HEK293 (cell line): ENCODE results near the gene GRIK4.

ENCODE experiments used
- CTCF ChIA-PET: fragments of 350-600 bp; formaldehyde crosslinking; extraction: SDS; loops from one replicate; lab custom pipeline; 2021; ENCODE audit warnings: antibody characterized with exemption; lab: Yijun Ruan, JAX
- POLR2A ChIA-PET: fragments of 300-600 bp; formaldehyde crosslinking; extraction: SDS; loops from one replicate; lab custom pipeline; 2020; ENCODE audit warnings: antibody characterized with exemption, inconsistent platforms; lab: Yijun Ruan, JAX
- H3K27ac ChIP-seq: fragments of 200-500 bp; sonication (Bioruptor generic); 2 replicates; pipeline ENCODE4 v1.5.1; 2014; ENCODE audit warnings: low read depth, low read length, control low read depth, inconsistent platforms; ENCODE audit errors: extremely low read depth
- H3K36me3 ChIP-seq, 2 experiments: fragments of 200-500 bp in 1 of 2; sonication (Bioruptor generic) in 1 of 2; 1 replicate in 1 of 2; 2 replicates in 1 of 2; pipeline ENCODE4 v1.5.1; 2014 to 2017; ENCODE audit warnings: inconsistent platforms in 2 of 2, low read length in 2 of 2; ENCODE audit not compliant: control insufficient read depth in 2 of 2, insufficient read depth in 1 of 2
- H3K4me1 ChIP-seq: fragments of 200-500 bp; sonication (Bioruptor generic); 2 replicates; pipeline ENCODE4 v1.5.1; 2014; ENCODE audit warnings: mild to moderate bottlenecking, low read length, inconsistent platforms; ENCODE audit not compliant: control insufficient read depth, insufficient read depth
- H3K4me3 ChIP-seq: 2 replicates; pipeline ENCODE4 v1.5.1; 2011; ENCODE audit warnings: low read depth, mild to moderate bottlenecking, control low read depth, low read length, moderate library complexity
- H3K9me3 ChIP-seq: fragments of 200-500 bp; sonication (Bioruptor generic); 2 replicates; pipeline ENCODE4 v1.5.1; 2014; ENCODE audit warnings: low read depth, low read length, inconsistent platforms; ENCODE audit not compliant: control insufficient read depth, insufficient read depth
- ATF2 ChIP-seq: fragments of 450-650 bp; formaldehyde crosslinking; IDR thresholded peaks from 2 replicates; pipeline ENCODE4 v1.5.1; 2016; ENCODE audit warnings: missing biosample characterization, missing genetic modification characterization, low read depth
- EGR2 ChIP-seq: fragments of 450-650 bp; formaldehyde crosslinking; IDR thresholded peaks from 2 replicates; pipeline ENCODE4 v1.5.1; 2016; ENCODE audit warnings: low read depth, missing biosample characterization, missing genetic modification characterization
- ELK4 ChIP-seq: IDR thresholded peaks from 2 replicates; pipeline ENCODE4 v1.6.1; 2011; ENCODE audit warnings: mild to moderate bottlenecking, low read depth, low read length, borderline replicate concordance
- HOXC10 ChIP-seq: sonication (generic); formaldehyde crosslinking; IDR thresholded peaks from 2 replicates; pipeline ENCODE4 v1.8.1; 2023; ENCODE audit warnings: mild to moderate bottlenecking, missing genetic modification reagents
- PRDM4 ChIP-seq: fragments of 450-650 bp; formaldehyde crosslinking; IDR thresholded peaks from 2 replicates; pipeline ENCODE4 v1.5.1; 2017; ENCODE audit warnings: missing biosample characterization, missing genetic modification characterization
- ZBTB26 ChIP-seq: fragments of 450-650 bp; formaldehyde crosslinking; optimal IDR thresholded peaks from 2 replicates; pipeline ENCODE3; 2016; ENCODE audit warnings: missing biosample characterization, mild to moderate bottlenecking, missing genetic modification characterization
- ZBTB8A ChIP-seq: fragments of 450-650 bp; formaldehyde crosslinking; IDR thresholded peaks from 2 replicates; pipeline ENCODE4 v1.5.1; 2016; ENCODE audit warnings: missing biosample characterization, missing genetic modification characterization
- ZNF157 ChIP-seq: fragments of 450-650 bp; formaldehyde crosslinking; IDR thresholded peaks from 2 replicates; pipeline ENCODE4 v1.5.1; 2016; ENCODE audit warnings: missing biosample characterization, missing genetic modification characterization
- ZNF174 ChIP-seq: fragments of 450-650 bp; formaldehyde crosslinking; IDR thresholded peaks from 2 replicates; pipeline ENCODE4 v1.5.0; 2017; ENCODE audit warnings: missing biosample characterization, mild to moderate bottlenecking, missing genetic modification characterization
- ZNF211 ChIP-seq: fragments of 450-650 bp; formaldehyde crosslinking; IDR thresholded peaks from 2 replicates; pipeline ENCODE4 v1.5.1; 2016; ENCODE audit warnings: low read depth, missing biosample characterization, missing genetic modification characterization
- ZNF311 ChIP-seq: fragments of 450-650 bp; formaldehyde crosslinking; IDR thresholded peaks from 2 replicates; pipeline ENCODE4 v1.5.1; 2017; ENCODE audit warnings: missing biosample characterization, missing genetic modification characterization, borderline replicate concordance
- ZNF341 ChIP-seq: fragments of 450-650 bp; formaldehyde crosslinking; IDR thresholded peaks from 2 replicates; pipeline ENCODE4; 2016; ENCODE audit warnings: low read depth, missing biosample characterization, missing genetic modification characterization
- ZNF354C ChIP-seq: fragments of 450-650 bp; formaldehyde crosslinking; IDR thresholded peaks from 2 replicates; pipeline ENCODE4 v1.5.1; 2016; ENCODE audit warnings: missing biosample characterization, missing genetic modification characterization, low read depth, borderline replicate concordance
- ZNF600 ChIP-seq: fragments of 450-650 bp; formaldehyde crosslinking; IDR thresholded peaks from 2 replicates; pipeline ENCODE4 v1.5.1; 2016; ENCODE audit warnings: missing biosample characterization, missing genetic modification characterization
- ZNF645 ChIP-seq: fragments of 450-650 bp; formaldehyde crosslinking; IDR thresholded peaks from 2 replicates; pipeline ENCODE4; 2016; ENCODE audit warnings: missing biosample characterization, missing genetic modification characterization

Gene GRIK4

GRCh38 chr11:120676991-120677390 is 165.4 kb downstream of the GRIK4 start:
- CTCF ChIA-PET, result interaction anchor here (0.8 to 1.2 kb wide), 2 partner anchors 10 to 377 kb away, joined by 3 read pairs; no protein-coding TSS in a partner anchor
- H3K36me3 ChIP-seq, result no peaks in the 10 kb centered on the region
- TF ChIP-seq ZBTB8A (tag by site-specific recombination) (no peak), PRDM4 (tag by site-specific recombination) (no peak), ELK4 (no peak), ZBTB26 (tag by site-specific recombination) (no peak), ZNF211 (no peak), ZNF311 (no peak), EGR2 (no peak), ZNF600 (tag by site-specific recombination) (no peak), ZNF354C (tag by site-specific recombination) (no peak), ZNF157 (tag by site-specific recombination) (no peak)
- TF ChIP-seq, all 188 proteins: peak for 0

GRCh38 chr11:120680322-120680721 is 168.8 kb downstream of the GRIK4 start:
- Histone ChIP-seq H3K4me1 (no peaks in the 10 kb centered on the region), H3K27ac (no peak overlapping the region), H3K4me3 (no peak overlapping the region), H3K9me3 (no peaks in the 10 kb centered on the region)
- ChIA-PET CTCF (interaction anchor here (1.6 kb wide), 1 partner anchor 249 kb away, joined by 4 read pairs; no protein-coding TSS in a partner anchor), POLR2A (no interaction called here)
- TF ChIP-seq ATF2 (tag by site-specific recombination), result no peak
- TF ChIP-seq ZNF341 (tag by site-specific recombination), result no peak
- TF ChIP-seq HOXC10 (CRISPR knock-in tag), result no peak
- TF ChIP-seq ZNF645, result no peak
- TF ChIP-seq ZNF174, result no peak
- TF ChIP-seq, all 188 proteins: peak for 0
- no peaks in the 10 kb centered on the region for H3K36me3 ChIP-seq

More at GRCh38 chr11:120676991-120677390, 165.4 kb downstream of the GRIK4 start:
- no peaks in the 10 kb centered on the region for H3K9me3 ChIP-seq
- POLR2A ChIA-PET, result no interaction called here
- no peak overlapping the region for H3K27ac ChIP-seq
- no peaks in the 10 kb centered on the region for H3K4me1 ChIP-seq
- H3K4me3 ChIP-seq, result no peak overlapping the region
